Stimulated activated CD8-positive, alpha-beta memory T cell treated with anti-CD3 and anti-CD28 coated beads, Interleukin-15, amount 100 ng/mL, for 48 hours (primary cell): ENCODE measurements around the gene ADH1B.
"Not testable (repeated sequence)": the region's sequence is repeated elsewhere in the genome, so short reads cannot be mapped to it uniquely, and the experiment has no call there.

Source experiments
- DNase-seq, 2 donors: peaks; one replicate each; pipeline ENCODE4 v3.0.0-alpha.2; 2020; ENCODE audit warnings: low read depth in 2 of 2

Gene ADH1B

GRCh38 chr4:99321241-99322191, at the start of gene ADH1B:
TSS of gene ADH1B (minus strand) at chr4:99321401. CDS start at chr4:99321331, 70 bp downstream.
- DNase-seq = no peak

DNA sequence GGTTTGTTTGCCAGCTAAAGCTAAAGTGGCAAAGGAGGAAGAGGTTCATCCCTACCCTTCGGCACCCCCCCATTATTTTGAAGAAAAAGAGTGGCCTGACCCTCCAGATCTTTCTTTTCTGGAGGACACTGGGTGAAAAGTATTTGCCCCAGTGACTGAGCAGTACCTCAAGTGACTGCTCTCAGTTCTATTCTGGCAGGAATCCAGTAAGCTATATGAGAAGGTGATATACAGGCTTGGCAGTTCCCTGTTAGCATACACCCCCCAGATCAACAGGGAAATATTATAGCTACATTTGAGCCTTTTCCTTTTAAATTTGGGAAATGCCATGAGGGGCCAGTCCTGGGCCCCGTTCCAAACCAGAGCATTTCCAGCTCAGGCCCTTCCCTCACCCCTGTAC, 46.6 kb upstream of the ADH1B start:
- not testable (repeated sequence) for DNase-seq

DNA sequence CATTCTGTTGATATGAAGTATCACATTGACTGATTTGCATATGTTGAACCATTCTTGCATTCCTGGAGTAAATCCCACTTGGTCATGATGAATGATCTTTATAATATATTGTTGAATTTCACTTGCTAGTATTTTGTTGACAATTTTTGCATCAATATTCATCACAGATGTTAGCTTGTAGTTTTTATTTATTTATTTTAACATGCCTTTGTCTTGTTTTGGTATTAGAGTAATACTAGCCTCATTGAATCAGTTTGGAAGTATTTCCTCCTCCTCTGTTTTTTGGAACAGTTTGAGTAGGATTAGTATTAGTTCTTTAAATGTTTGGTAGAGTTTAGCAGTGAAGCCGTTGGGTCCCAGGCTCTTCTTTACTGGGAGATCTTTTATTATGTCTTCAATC, 45.3 kb upstream of the ADH1B start:
- DNase-seq = no peak

GRCh38 chr4:99362768-99363167, 41.6 kb upstream of the ADH1B start:
- no peak for DNase-seq

GRCh38 chr4:99361899-99362275, 40.7 kb upstream of the ADH1B start:
- DNase-seq = no peak

DNA sequence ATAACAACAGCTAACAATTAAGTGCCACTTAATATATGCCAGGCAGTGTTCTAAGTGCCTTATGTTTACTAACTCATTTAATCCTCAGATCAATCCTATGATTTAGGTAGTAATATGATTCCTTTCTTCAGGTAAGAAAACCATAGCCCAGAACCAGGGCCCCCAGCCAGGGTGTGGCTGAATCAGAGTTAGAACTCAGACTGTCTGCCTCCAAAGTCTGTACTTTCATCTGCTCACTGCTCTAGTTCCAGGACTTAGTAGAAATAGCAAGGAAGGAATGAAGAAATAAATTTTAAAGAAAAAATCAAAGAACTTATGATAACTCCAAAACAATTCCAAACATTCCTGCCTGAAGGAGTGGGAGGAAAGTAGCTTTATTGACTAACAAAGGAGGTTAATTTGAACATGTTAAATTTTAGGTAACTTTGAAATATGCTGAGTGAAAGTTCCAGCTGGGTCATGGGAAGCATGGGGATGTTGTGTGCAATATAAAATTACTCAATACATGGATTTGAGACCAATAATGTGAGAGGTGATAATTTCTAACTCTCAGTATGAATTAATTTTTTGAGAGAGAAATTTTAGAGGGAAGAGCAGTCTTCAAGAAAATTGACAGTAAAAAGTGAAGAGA, 40.2 kb upstream of the ADH1B start:
- no peak for DNase-seq

DNA sequence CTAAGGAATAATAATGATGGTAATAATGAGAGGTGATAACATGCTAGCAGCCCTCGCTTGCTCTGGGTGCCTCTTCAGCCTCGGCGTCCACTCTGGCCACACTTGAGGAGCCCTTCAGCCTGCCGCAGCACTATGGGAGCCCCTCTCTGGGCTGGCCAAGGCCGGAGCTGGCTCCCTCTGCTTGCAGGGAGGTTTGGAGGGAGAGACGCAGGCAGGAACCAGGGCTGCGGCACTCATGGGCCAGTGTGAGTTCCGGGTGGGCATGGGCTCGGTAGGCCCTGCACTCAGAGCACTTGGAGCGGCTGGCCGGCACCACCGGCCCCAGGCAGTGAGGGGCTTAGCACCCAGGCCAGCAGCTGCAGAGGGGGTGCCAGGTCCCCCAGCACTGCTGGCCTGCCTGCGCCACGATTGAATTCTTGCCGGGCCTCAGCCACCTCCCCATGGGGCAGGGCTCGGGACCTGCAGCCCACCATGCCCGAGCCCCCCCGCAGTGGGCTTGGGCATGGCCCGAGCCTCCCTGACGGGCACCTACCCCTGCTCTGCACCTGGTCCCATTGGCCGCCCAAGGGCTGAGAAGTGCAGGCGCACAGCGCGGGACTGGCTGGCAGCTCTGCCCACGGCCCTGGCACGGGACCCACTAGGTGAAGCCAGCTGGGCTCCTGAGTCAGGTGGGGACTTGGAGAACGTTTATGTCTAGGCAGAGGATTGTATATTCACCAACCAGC, 38.4 kb upstream of the ADH1B start:
- no peak for DNase-seq

- no peak for DNase-seq
These were observed 36.7 kb upstream of the ADH1B start for GRCh38 chr4:99357948-99358347.

DNA sequence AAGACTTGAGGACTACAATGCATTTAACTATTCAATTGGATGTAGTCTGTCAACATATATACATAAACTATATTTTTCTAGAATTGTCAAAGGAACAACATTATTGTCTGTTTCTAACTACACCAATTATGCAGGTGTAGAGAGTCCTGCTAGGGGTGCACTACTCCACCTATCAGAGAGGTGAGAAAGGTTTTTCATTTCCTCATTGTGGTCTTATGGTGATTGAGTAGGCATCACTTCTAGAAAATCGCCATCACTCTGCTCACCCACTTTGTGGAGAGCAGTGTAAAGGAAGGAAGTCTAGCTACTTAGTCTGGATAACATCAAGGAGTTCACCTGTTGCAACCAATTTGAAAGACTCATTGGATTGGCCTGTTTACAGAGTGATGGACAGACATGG, 35.8 kb upstream of the ADH1B start:
- DNase-seq = no peak

- not testable (repeated sequence) for DNase-seq
These were observed 34.9 kb upstream of the ADH1B start for GRCh38 chr4:99356149-99356548.

DNA sequence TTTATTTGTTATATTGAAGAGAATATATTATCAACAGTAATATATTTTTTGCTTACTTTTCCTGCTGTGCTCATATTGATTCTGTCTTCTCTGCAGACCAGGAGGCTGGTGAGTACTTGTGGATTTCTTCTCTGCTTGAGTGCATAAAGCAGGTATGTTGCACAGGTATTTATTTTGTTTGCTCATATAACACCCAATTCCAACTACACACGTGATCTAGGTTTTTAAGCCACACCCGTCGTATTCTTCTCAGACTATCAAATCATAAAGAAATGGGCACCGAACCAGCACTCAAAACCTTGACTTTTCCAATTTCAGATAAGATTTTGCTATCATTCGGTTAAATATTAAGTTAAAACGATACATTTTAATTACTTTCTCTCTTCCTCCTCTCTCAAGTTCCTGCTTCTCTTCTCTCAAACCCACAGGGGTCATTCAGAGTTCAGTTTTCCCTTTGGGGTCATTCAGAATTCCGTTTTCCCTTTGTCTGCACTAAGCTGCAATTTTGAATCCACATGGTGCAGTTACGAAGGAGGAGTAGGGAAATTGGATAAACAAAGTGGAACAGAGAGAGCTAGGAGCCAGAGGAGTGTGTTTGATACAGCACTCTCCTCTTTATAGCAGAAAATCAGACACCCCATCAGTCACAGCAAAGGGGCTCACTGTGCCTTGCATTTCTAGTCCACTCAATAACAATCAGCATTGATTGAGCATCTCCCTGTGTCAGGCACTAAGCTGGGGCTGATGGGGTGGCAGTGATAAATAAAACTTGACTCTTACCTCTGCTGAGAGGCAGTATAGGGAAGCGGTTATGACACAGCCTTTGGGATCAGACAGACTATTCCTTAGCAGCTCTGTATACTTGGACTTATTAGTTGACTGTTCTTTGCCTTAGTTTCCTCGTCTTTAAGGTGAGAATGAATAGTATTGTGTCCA, 31.7 kb upstream of the ADH1B start, which contains the start of gene ADH1C:
Gene ADH1C (minus strand): TSS at position 145 of the 936 bp plus-strand sequence. CDS start 71 bp downstream, at position 74.
- no peak for DNase-seq

GRCh38 chr4:99351487-99351886, 30.3 kb upstream of the ADH1B start:
- no peak for DNase-seq

DNA sequence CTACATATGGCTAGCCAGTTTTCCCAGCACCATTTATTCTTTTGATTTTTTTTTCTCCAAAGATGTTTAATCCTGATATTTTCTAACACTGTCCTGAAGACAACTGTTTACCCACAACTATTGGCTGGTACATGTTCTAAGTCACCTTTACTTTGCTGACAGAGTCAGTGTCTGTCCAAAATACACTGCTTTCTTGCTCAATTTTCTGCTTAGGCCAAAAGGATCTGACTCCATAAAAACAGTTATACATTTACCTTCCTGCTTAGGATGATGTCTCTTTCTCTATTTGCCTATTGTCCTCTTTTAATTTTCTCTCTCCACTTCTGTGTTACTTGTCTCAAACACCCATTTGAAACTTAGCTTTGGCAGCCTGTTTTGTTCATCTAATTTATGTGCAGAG, 28.1 kb upstream of the ADH1B start:
- DNase-seq = no peak

DNA sequence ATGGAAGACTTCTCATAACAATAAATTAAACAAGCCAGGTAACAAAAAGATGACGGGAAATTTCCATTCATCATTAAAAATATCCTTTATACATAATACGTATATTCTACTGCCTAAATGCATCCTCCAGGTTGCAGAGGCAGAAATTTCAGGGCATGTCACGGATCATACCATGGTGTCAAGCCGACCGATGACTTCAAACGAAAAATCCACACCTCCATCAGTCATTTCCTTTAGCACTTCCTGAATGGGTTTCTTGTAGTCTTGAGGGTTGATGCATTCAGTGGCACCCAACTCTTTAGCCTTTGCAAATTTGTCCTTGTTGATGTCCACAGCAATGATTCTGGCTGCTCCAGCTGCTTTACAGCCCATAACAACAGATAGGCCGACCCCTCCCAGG, 21.4 kb upstream of the ADH1B start:
- not testable (repeated sequence) for DNase-seq

GRCh38 chr4:99341426-99341825, 20.2 kb upstream of the ADH1B start:
- no peak for DNase-seq

DNA sequence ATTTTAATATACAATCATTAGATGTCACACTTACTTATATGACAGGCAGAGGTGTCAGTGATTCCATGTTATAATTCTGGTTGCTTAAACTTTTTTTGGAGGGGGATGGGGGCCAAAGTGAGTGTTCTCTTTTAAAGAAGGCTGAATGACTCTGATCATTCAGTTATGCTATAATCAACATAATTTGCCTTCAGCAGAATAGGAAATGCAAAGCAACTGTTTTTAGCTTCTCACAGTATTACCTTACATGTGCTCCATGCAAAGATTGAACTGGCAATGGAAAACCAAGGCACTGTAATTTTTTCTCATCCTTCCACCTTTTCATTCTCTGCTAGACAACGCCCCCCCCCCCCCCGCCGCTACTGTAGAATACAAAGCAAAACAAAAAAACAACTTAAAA, 18.0 kb upstream of the ADH1B start:
- DNase-seq = no peak

GRCh38 chr4:99336553-99336952, 15.4 kb upstream of the ADH1B start:
- no peak for DNase-seq

DNA sequence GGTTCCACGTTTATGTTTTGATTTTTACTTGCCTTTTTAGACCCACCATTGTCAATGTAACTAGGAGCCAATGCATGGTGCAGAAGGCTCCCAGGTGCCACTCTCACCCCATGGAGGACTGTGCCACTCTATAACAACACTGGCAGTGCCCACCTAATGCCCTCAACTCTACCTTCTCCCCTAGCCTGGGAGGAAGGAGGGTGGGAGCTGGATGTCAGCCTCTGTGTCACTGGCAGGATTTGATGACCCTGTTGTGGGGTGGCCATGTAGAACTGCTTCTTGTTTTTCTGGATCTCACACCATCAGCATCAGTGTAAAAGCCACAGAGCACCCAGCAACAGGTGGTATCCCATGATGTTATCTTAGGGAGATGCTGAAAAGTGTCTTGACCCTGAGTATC, 13.7 kb upstream of the ADH1B start:
- no peak for DNase-seq

- DNase-seq = no peak
These were observed 9.4 kb upstream of the ADH1B start for GRCh38 chr4:99330648-99331047.

- DNase-seq = no peak
These were observed 8.7 kb upstream of the ADH1B start for GRCh38 chr4:99329876-99330275.

DNA sequence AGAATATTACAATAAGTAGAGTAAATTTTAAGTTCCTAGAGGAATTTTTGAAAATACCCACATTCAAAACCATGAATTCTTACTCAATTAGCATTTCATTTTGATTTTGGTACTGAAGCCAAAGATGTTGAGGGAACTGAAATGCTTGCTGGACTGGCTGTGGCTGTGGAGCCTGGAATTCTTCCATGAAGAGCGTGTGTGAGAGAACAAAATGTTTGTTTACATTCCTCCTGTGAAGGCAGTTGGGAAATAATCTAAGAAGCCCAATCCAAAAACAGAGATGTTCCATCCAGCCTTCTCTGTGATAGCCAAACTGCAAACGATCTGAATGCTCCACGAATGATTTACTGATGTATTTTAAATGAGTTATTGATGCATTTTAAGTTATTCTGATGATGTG, 3.8 kb upstream of the ADH1B start:
- DNase-seq = no peak
